Stimulated activated CD4-positive, alpha-beta T cell treated with anti-CD3 and anti-CD28 coated beads, TNF-alpha, amount 100 ng/mL, for 48 hours (primary cell): ENCODE measurements around the gene HNRNPUL2.
A peak's percentile ranks its signal among the peaks of the same experiment; 100 is the strongest.

ENCODE experiments used
- DNase-seq, 3 donors: peaks; one replicate each; pipeline ENCODE4 v3.0.0-alpha.2; 2020; ENCODE audit warnings: low read depth in 3 of 3

Gene HNRNPUL2

DNA sequence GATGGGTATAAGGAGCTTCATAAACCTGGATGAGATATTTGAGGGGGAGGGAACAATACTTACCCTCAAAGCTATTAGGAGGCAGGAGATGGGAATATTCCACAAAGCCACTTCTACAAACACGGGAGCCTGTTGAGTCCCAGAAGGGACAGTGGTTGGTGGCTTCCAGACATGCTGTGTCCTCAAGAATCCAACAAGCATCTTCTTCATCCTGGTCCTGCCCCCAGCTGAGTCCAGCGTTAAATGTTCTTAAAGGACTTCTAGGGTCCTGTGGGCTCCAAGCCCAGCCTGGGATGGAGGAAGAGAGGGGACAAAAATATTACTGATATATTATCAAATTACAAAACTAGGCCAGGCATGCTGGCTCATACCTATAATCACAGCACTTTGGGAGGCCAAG is 59.8 kb downstream of the HNRNPUL2 start:
- no peak for DNase-seq

DNA sequence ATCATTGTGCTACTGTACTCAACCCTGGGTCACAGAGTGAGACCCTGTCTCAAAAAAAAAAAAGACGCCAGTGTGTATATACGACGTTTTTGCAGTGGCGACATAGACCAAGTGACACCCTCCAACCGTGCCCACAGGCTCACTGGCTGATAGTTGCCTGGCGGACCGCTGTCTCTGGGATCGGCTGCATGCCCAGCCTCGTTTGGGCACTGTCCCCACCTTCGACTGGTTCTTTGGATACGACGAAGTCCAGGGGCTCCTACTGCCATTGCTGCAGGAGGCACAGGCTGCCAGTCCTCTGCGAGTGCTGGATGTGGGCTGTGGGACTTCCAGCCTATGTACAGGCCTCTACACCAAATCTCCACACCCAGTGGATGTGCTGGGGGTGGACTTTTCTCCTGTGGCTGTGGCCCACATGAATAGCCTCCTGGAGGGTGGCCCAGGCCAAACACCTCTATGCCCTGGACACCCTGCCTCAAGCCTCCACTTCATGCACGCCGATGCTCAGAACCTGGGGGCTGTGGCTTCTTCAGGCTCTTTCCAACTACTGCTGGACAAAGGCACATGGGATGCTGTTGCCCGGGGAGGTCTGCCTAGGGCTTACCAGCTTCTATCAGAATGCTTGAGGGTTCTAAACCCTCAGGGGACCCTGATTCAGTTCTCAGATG is 60.9 kb downstream of the HNRNPUL2 start:
- peak in 1 of 3 donors; percentile 10 for DNase-seq

GRCh38 chr11:62665599-62666258 is 61.5 kb downstream of the HNRNPUL2 start:
- DNase-seq: peak in 2 of 3 donors; percentile 26 to 27

- peak; percentile 92 to 97 (median 92) for DNase-seq
Observed at GRCh38 chr11:62665075-62665598, 62.1 kb downstream of the HNRNPUL2 start, which contains the start of the genes C11orf98 and CSKMT. Gene C11orf98 (minus strand): TSS chr11:62665210. CDS start chr11:62665169, 41 bp downstream. Gene CSKMT (plus strand): TSS chr11:62665312. CDS start chr11:62665880, 568 bp downstream.

DNA sequence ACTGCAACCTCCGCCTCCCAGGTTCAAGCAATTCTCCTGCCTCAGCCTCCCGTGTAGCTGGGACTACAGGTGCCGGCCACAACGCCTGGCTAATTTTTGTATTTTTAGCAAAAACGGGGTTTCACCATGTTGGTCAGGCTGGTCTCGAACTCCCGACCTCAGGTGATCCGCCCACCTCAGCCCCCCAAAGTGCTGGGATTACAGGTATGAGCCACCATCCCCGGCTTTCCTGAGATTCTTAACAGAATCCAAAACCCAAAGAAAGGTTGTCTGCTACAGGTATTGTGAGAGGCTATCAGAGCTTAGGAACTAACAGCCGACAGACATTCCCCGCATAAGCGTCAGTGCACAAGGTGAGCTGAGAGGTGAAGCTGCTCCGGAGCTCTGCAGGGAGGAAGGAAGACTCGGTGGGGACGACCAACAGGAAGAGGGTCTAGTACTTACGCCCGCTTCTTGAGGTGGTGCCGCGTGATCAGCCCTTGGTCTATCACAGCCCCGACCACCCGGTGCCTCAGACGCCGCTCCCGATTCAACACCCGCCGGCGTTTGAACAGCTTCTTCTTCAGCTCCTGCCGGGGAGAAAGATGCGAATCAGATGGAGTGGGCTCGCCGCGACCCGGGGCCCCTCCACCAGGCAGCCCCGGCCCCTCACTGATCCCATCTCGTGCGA is 62.7 kb downstream of the HNRNPUL2 start:
- DNase-seq: peak in 2 of 3 donors; percentile 24 to 48
